Caki2 (cell line): ENCODE data around the gene SOX5. TPM values are rescaled to one million over a fixed set of nuclear protein-coding genes. Genes with fewer than 3 reads are reported as not detected.
"Not testable (repeated sequence)": the region's sequence is repeated elsewhere in the genome, so short reads cannot be mapped to it uniquely, and the experiment has no call there.

ENCODE experiments used
- DNase-seq: peaks from one replicate; pipeline ENCODE4 v3.0.0-alpha.2; 2015; ENCODE audit warnings: low read depth
- in situ Hi-C: cut with HindIII; loops from 2 replicates; pipeline ENCODE4 v1.10.0; 2016; ENCODE audit warnings: low sequenced_read_pairs, low pct_unique_long_range_greater_than_20kb, mixed read lengths
- total RNA-seq: library from RNA; depleted of rRNA; stranded (reverse); fragments of >200 nt; shearing (Covaris generic); gene quantifications from 2 replicates; pipeline ENCODE4 v1.2.3, GENCODE V29; 2014; ENCODE audit warnings: low replicate concordance

Gene SOX5
- total RNA-seq, 1 experiment from 2014 or later: not detected

DNA sequence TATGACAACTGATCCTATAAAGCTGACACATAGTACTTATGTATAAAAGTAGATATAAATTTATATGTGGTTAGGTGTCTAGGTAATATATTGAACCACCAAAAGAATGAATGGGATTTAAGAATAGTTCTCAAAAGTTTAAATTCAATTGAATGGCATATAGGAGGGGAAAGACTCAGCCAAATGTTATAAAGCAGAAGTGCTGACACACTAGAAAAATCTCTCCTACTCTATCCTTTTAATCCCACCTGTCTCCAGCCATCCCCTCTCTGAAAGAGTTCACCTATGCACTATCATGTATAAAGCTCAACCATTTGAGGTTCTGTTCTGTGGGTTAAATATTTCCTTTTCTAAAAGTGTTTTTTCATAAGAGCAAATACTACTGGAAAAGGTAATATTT lies 400.7 kb downstream of the SOX5 start:
- in situ Hi-C loops: no loop called here
- DNase-seq: no peak

DNA sequence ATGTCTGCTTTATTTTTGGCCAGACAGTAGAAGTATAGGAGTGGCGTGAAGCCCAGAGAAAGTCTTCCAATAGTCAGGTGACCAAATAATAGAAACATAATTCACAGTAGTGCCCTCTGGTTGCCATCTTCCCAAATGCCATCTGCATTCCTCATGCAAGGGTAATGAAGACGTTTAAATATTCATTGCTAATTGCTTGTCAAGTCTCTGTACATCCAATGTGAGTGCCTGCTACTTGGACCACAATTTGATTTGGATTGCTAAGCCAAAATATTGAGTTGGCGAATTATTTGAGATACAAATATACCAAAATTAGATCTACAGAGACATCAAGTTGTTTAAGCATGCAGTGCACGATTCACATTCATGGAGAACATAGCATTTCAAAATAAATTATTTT lies 402.7 kb downstream of the SOX5 start:
- in situ Hi-C loops: no loop called here
- no peak for DNase-seq

DNA sequence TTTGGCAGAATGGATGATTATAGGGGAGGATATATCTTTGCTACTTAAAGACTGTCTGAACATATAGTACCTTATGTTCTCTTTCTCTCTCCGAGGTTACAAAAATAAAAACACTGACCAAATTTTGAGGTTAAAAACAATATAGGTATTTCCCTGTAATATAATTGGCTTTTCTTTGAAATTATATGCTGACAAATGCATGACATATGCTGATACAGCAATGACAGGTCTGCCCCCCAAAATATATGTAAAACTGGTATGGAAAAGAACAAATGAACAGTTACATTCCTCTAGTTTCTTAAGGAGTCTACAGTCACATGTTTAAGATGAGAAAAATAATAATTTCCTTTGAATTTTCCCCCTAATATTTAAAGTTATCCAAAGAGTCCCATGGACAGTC lies 405.7 kb downstream of the SOX5 start:
- DNase-seq: no peak
- in situ Hi-C loops: no loop called here

DNA sequence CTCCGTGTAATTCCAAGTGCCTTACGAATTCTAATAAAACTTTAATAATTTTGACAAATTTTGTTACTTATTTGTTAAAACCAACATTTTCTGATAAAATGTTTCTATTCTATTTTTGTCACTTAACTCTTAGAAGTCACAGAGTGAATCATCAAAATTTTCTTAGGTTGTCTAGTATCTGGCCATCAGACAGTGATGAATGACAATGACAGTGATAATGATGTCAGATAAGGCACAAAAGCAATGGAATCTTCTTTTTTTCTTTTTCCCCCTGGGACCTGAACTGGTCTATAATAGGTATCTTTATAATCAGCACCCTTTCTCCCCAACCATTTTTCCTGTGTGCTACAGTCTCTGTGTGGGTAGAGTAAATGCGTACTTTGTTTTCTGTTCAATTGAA lies 407.3 kb downstream of the SOX5 start:
- in situ Hi-C loops: no loop called here

DNA sequence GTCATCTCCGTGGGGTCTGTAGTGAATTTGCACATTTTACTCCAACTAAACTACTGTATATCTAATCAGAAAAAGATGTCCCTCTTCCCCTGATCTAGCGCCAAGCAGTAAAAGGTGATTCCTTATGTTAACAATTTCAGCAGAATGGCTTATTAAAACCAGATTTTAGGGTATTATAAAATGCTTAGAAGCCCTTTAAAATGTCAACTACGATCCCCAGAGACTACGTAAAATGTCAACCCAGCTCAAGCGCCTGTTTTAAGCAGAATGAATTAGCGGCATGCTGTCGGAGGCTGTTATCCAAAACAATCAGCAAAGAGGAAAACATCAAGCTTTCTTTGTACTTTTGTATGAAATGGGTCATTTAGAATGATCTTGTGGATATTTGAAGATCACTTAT lies 408.9 kb downstream of the SOX5 start:
- in situ Hi-C loops: no loop called here
- DNase-seq: no peak

More for the DNA sequence above, 407.3 kb downstream of the SOX5 start:
- DNase-seq: no peak

DNA sequence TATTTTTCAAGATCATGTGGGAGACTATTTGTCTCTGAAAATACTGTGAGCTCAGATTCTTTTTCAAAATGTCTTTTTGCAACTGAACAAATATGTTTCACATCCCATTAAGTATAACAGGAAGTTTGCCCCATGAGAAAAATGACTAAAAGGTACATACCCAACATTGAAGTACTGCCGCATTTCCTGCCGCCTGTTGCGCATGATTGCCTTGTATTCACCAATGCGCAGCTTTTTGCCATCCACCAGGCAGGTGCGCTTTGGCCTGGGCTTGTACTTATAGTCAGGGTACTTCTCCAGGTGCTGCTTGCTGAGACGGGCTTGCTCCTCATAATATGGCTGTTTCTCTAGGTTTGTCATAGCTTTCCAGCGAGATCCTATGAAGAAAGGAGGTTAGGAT lies 413.2 kb downstream of the SOX5 start:
- DNase-seq: no peak
- in situ Hi-C loops: no loop called here

DNA sequence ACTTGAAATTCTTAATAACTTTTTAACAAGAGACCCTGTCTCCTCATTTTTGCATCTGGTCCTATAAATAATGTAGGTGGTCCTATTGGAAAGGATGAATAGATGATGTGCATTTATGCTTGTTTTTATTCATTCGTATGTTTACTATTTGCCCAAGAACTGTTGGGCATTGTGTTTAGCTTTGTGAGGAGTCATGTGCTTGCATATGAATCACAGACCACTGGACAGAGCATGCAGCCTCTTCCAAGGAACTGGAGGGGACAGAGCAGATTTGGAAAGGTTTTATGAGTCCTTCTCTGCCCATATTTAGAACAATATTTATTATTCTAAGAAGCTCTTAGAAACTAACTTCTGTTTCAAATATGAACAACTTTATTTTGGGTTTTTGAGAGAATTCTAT lies 414.0 kb downstream of the SOX5 start:
- no peak for DNase-seq
- in situ Hi-C loops: no loop called here

DNA sequence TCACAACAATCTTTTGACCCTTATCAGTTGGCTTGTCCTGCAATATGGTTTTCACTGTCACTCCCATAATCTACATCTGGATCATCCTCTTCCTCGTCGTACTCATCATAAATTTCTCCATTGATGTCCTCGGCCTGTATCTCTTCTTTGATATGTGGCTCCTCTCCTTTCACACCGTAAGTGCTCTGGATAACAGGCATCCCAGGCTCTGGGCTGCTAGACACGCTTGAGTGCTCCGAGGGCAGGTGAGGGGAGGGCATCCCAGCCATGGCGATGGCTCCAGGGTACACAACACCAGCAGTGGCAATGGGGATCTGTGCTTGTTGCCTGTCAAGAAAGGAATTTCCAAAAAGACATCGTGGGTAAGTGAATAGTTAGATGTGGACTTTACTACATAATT lies 415.3 kb downstream of the SOX5 start:
- no peak for DNase-seq
- in situ Hi-C loops: no loop called here

DNA sequence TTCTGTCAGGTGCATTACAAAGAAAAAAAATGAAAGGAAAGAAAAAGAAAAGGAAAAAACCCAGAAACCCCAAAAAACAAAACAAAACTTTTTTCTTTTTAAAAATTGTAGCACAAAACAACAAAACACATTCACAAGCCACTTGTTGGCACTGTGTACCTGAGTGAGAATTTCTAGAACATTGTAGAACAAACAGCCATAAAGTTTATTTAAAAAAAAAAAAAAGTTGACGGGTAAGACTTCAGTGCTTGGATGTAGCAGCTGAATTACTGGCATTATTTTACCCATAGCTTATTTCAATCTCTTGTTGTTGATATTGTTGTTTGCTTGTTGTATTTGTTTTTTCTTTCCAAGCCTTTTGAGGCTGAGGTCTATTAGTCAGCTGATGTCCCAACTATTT lies 415.8 kb downstream of the SOX5 start:
- DNase-seq: no peak
- in situ Hi-C loops: no loop called here

DNA sequence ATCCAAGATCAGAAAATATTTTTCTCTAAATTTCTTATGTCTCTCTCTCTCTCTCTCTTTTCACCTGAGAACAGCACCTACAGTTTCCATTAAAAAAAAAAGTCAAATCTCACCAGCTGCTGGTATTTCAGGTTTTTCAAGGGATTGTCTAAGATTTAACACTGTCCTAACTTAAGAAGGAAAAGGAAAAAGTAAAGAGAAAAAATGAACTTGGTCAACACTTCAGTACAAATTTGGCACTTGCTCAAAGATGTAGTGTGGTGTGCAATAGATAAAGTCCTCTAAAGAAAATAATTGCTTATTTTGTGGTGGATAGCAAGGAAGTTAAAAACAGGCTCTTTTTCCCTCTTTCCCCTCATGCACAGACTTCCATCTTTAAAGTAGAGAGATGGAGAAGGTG lies 416.2 kb downstream of the SOX5 start:
- in situ Hi-C loops: no loop called here
- no peak for DNase-seq

DNA sequence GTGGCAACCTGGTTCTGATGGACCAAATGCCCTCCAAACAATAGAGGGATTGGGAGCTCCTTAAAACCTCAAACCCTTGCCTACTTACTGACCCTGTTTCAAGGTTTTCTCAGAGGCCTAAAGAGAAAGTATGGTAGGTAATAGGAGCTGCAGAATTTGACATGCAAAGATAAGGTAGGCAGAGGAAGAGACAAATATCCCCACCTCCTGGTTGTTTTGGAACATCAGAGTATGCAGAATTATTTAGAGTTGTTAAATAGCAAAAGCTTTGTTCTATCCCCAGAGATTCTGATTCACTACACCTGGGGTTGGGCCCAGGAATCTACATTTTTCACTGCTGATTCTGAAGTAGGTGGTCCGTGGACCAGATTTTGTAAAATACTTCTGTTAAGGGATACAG lies 421.2 kb downstream of the SOX5 start:
- DNase-seq: no peak
- in situ Hi-C loops: no loop called here

DNA sequence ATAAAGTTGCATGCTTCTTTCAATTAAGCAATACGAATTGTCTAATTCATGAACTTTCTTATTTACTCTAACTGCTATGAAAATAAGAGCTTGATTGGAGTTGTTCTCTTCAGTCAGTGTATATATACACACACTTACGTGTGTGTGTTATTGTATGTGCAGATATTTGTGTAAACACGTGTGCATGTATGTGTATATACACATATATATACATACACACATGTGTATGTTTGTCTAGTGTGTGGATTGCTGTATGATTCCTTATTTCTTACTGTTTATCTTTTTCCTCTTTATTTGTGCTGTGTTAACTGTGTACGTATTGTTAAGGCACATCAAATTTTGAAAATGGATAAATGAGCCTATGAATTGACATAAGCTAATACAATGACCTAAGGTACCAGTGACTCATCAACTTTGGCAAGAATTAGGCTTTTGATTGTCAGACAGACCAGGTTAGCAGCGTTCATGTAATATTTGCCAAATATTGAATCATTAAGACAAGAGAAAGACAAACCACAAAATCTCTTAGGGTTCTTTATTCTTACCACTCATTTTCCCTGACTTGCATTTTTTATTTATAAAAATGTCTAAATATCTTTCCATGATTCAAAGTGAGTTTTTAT lies 423.9 kb downstream of the SOX5 start:
- in situ Hi-C loops: no loop called here
- DNase-seq: no peak

DNA sequence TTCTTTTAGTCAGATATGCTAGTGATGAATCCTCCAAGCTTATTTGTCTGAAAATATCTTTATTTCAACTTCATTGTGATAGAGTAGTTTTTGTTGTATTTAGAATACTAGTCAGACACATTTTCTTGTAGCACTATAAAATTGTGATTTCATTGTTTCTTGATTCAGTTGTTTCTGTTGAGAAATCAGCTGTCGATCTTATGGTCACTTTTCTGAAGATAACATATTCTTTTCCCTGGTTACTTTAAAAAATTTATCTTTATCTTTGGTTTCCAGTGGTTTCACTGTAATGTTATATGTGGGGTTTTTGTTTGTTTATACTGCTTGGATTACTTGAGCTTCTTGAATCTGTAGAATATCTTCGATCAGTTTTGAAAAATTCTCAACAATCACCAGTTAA lies 426.1 kb downstream of the SOX5 start:
- no peak for DNase-seq
- in situ Hi-C loops: no loop called here

DNA sequence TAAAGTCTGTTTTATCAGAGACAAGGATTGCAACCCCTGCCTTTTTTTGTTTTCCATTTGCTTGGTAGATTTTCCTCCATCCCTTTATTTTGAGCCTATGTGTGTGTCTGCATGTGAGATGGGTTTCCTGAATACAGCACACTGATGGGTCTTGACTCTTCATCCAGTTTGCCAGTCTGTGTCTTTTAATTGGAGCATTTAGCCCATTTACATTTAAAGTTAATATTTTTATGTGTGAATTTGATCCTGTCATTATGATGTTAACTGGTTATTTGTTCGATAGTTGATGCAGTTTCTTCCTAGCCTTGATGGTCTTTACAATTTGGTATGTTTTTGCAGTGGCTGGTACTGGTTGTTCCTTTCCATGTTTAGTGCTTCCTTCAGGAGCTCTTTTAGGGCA lies 430.0 kb downstream of the SOX5 start:
- in situ Hi-C loops, DNase-seq: not testable (repeated sequence)

DNA sequence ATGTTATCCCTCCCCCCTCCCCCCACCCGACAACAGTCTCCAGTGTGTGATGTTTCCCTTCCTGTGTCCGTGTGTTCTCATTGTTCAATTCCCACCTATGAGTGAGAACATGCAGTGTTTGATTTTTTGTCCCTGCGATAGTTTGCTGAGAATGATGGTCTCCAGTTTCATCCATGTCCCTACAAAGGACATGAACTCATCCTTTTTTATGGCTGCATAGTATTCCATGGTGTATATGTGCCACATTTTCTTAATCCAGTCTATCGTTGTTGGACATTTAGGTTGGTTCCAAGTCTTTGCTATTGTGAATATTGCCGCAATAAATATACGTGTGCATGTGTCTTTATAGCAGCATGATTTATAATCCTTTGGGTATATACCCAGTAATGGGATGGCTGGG lies 433.7 kb downstream of the SOX5 start:
- DNase-seq, in situ Hi-C loops: not testable (repeated sequence)

DNA sequence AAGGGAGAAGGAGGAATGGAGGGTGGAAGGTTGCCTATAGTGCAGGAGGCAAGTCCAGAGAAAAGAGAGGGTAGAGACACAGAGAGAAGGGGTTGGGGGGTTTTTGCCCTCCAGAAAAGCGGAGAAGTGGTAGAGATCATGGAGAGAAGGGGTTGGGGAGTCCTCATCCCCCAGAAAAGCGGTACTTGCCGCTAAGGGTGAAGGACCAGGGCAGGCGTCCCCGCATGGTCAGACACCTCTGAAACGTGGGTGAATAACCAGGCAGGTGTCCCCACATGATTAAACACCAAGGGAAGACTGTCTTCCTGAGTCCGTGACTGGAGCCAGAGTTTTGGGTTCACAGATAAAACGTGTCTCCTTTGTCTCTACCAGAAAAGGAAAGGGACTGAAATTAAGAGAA lies 439.0 kb downstream of the SOX5 start:
- in situ Hi-C loops: no loop called here

DNA sequence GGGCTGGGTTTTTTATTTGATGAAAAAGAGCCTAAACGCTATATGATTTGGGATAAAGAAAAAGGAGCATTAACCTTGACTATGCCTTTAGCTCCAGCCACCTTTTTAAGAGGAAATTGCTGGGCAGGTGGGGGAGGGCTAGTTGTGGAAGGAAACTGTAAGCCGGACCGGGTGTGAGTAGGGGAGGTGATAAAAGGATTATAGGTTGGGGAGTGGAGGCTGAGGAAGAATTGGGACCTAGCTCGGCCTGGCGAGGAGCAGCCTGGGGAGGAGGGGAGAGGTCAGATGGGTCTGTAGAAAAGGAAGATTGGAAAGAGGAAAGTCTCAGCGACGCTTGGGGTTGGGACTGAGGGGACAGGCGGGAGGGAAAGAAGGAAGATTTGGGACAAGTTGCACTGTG lies 439.6 kb downstream of the SOX5 start:
- in situ Hi-C loops: not testable (repeated sequence)

More for the DNA sequence above, 439.0 kb downstream of the SOX5 start:
- DNase-seq: no peak

DNA sequence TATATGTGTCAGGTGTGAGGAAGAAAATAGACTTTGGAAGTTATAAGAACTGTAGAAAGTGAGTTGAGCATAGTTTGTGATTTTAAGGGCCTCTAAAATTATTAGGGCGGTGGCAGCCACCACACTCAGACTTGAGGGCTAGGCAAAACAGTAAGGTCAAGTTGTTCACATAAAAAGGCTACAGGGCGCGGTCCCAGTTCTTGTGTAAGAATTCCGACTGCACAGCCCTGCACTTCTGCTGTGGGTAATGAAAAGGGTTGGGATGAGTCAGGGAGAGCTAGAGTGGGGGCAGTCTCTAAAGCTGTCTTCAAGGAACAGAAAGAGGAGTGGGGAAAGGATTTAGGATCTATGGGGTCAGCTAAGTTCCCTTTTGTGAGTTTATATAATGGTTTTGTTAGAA lies 441.7 kb downstream of the SOX5 start:
- DNase-seq, in situ Hi-C loops: not testable (repeated sequence)

More for the DNA sequence above, 439.6 kb downstream of the SOX5 start:
- not testable (repeated sequence) for DNase-seq

DNA sequence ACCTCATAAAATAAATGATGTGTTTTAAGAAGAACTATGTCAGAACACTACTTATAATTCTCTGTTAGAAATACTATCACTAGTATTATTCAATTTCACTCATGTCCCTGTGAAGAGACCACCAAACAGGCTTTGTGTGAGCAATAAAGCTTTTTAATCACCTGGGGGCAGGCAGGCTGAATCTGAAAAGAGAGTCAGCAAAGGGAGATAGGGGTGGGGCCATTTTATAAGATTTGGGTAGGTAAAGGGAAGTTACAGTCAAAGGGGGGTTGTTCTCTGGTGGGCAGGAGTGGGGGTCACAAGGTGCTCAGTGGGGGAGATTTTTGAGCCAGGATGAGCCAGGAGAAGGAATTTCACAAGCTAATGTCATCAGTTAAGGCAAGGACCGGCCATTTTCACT lies 443.7 kb downstream of the SOX5 start:
- in situ Hi-C loops, DNase-seq: not testable (repeated sequence)

DNA sequence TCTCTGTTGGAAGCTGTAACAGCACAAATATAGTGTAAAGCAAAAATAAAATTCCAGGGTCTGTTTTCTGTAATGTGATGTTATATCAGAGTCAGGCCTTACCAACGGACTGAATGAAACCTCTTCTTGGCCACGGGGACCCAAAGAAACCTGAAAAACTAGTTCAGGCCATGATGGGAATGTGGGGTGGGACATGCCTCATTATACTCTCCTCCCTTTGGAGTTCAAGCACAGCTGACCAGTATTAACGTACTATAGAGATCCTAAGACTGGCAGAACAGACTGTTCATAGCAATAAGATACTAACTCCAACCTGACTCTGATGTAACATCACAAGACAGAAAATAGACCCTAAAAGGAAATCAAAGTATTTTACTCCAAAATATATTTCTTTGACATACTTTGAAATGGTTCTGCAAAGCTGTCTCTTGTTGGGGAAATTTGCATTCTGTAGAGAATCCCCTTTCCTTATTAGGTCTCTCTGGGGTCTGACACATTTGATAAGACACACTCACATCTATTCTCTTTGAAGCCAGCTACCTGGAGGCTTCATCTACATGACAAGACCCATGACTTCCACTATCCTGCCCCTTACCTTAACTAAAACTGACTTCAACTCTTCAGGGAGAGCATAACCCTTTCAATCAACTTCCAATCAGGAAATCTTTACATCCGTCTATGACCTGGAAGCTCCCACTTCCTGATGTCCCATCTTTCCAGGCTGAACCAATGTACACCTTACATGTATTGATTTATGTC lies 444.6 kb downstream of the SOX5 start:
- no peak for DNase-seq

More for the DNA sequence above, 444.6 kb downstream of the SOX5 start:
- in situ Hi-C loops: no loop called here
